ENCODE results near the gene ZNF385B.

DNA sequence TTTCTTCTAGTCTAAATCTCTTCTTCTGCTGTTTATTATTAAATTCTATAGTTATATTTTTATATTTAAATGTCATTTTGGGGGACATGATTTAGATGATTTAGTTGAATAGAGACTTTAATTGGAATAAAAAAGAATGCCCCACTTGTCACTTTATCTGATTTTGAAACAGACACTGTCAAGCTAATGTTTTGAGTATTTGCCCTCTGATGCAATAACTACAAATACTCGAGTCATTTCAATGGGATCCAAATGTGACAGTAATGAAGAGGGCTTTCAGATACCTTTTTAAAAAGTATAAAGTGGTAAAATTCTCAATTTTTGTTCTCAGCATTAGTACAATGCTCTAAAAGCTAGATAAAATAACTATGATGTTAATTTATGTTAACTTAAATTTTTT, 339.5 kb downstream of the ZNF385B start:
- TF ChIP-seq, protein P1, sequence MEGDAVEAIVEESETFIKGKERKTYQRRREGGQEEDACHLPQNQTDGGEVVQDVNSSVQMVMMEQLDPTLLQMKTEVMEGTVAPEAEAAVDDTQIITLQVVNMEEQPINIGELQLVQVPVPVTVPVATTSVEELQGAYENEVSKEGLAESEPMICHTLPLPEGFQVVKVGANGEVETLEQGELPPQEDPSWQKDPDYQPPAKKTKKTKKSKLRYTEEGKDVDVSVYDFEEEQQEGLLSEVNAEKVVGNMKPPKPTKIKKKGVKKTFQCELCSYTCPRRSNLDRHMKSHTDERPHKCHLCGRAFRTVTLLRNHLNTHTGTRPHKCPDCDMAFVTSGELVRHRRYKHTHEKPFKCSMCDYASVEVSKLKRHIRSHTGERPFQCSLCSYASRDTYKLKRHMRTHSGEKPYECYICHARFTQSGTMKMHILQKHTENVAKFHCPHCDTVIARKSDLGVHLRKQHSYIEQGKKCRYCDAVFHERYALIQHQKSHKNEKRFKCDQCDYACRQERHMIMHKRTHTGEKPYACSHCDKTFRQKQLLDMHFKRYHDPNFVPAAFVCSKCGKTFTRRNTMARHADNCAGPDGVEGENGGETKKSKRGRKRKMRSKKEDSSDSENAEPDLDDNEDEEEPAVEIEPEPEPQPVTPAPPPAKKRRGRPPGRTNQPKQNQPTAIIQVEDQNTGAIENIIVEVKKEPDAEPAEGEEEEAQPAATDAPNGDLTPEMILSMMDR (IDR thresholded peaks at IDR 0.05; ENCODE audit: low read depth, low read length): no peak
- no peak for TF ChIP-seq MYC (IDR thresholded peaks at IDR 0.05; ENCODE audit: low read depth, low read length)

All from NB4 (cell line).